ENCODE measurements around the gene TRPM2. TPM values are rescaled to one million over a fixed set of nuclear protein-coding genes. Genes with fewer than 3 reads are reported as not detected.

The TRPM2 gene
- total and polyA plus RNA-seq, 10 of the 15 experiments (the other 5 are each of a cell fraction or from before 2014, with no cell fraction given), result 0.03 to 9.1 (median 2.6) TPM

- RAD21 ChIA-PET (ENCODE audit: unreplicated experiment), result no interaction called here
- no peaks in the 10 kb centered on the region for H3K9me3 ChIP-seq (replicated peaks; ENCODE audit: control insufficient read depth, insufficient read depth, low read length)
- no peak for TF ChIP-seq CHD2 (IDR thresholded peaks at IDR 0.05; ENCODE audit: borderline replicate concordance, low read depth, low read length)
- TF ChIP-seq POLR2A (IDR thresholded peaks at IDR 0.05; ENCODE audit: low read depth, low read length), result no peak
- TF ChIP-seq EED (IDR thresholded peaks at IDR 0.05; ENCODE audit: low read depth), result no peak
- no peak for TF ChIP-seq NRF1 (conservative IDR thresholded peaks at IDR 0.05; ENCODE audit: low read depth, low read length)
- no peak for TF ChIP-seq DPF2 (IDR thresholded peaks at IDR 0.05)
- no peak for TF ChIP-seq CBX3 (IDR thresholded peaks at IDR 0.05; ENCODE audit: borderline replicate concordance, low read depth)
- no peak for TF ChIP-seq RELB (IDR thresholded peaks at IDR 0.05; ENCODE audit: low read depth)
- intact Hi-C loops (cut with micrococcal nuclease; ENCODE audit: unreplicated experiment) (no loop called here), in situ Hi-C loops (cut with MboI) (no loop called here)
- DNase-seq (ENCODE audit: low read depth, low spot score) (no peak), FAIRE-seq (no peak), ATAC-seq (no peak)
- no peak overlapping the region for H3K4me3 ChIP-seq
- H3K27me3 ChIP-seq (replicated peaks in 1 of 2; ENCODE audit: control insufficient read depth in 2 of 2, insufficient read depth in 2 of 2, low read length in 1 of 2), result no peaks in the 10 kb centered on the region
- H3K9ac ChIP-seq (ENCODE audit: control insufficient read depth, insufficient read depth, low read length), result no peak overlapping the region
- CTCF ChIA-PET, result no interaction called here
- no peaks in the 10 kb centered on the region for H3K79me2 ChIP-seq (ENCODE audit: control insufficient read depth, insufficient read depth, low read length)
- no peaks in the 10 kb centered on the region for H3K4me1 ChIP-seq (ENCODE audit: control insufficient read depth, insufficient read depth, low read length)
- H2AFZ ChIP-seq (ENCODE audit: control insufficient read depth, low read depth, low read length), result no peak overlapping the region
- POLR2A ChIA-PET, result no interaction called here
- SMC1A ChIA-PET (ENCODE audit: uncharacterized antibody, unreplicated experiment), result no interaction called here
- no peaks in the 10 kb centered on the region for H3K36me3 ChIP-seq (ENCODE audit: control insufficient read depth in 2 of 2, insufficient read depth in 2 of 2, low read length in 1 of 2)
- H4K20me1 ChIP-seq (ENCODE audit: control insufficient read depth, insufficient read depth), result no peaks in the 10 kb centered on the region
- BruUV-seq (replicated peaks), result no TSS peak
- 56% methylated on average over 23 of the region's 28 CpGs for WGBS (ENCODE audit: insufficient coverage, insufficient replicate concordance, low lambda C conversion rate, missing lambda C conversion rate)
- no peak overlapping the region for H3K4me2 ChIP-seq (ENCODE audit: control insufficient read depth, insufficient read depth)
- H3K27ac ChIP-seq (ENCODE audit: control insufficient read depth, insufficient read depth), result no peak overlapping the region
These were observed 81.7 kb downstream of the TRPM2 start for GRCh38 chr21:44434936-44435635.
